Putamen (tissue), 1 donor: Measurements from ENCODE around the gene PACC1.
A peak's percentile ranks its signal among the peaks of the same experiment; 100 is the strongest.

Source experiments
- DNase-seq: peaks from one replicate; pipeline ENCODE4 v3.0.0-alpha.2; 2016; ENCODE audit warnings: low spot score

PACC1 gene

DNA sequence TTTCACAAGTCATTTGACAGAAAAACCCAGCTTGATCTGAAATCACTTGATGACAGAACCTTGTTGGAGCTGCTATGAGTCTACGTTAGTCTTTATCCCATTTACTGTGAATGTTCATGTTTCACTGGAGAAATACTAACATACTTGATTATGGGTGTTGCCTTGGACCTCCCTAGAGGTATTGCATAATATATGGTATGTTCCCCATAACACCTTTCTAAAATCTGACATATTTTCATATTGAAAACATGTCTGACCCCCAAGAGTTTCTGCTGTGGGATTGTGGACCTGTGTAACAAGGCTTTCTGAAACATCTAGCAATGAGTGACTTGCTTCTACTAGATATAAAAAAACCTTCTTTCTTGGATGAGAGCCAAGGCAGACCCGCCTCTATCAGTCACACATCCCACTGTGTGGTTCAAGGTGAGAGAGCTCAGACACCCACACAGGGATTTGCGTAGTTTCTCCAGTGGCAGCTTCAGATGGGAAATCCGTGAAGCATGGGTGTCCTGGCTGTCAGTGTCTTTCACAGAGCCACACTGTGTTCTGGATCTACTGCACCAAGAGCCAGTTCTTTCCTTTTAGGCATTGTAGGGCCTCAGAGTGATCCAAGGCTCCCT lies 22.6 kb upstream of the PACC1 start:
- DNase-seq = no peak

DNA sequence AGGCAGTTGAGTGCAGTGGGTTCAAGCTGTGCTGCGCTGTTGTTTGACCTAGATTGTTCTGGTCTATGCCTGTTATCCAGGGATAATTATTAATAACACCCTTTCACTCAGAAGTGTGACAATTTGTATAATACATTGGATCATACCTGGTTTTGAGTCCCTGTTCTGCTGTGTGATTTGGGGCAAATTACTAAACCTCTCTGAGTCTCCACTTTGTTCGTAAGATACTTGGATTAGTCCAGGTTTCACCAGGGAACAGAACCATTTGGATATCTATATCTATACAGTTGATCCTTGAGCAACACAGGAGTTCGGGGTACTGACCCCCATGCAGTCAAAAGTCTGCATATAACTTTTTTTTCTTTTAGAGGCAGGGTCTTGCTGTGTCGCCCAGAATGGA lies 20.3 kb upstream of the PACC1 start:
- no peak for DNase-seq

DNA sequence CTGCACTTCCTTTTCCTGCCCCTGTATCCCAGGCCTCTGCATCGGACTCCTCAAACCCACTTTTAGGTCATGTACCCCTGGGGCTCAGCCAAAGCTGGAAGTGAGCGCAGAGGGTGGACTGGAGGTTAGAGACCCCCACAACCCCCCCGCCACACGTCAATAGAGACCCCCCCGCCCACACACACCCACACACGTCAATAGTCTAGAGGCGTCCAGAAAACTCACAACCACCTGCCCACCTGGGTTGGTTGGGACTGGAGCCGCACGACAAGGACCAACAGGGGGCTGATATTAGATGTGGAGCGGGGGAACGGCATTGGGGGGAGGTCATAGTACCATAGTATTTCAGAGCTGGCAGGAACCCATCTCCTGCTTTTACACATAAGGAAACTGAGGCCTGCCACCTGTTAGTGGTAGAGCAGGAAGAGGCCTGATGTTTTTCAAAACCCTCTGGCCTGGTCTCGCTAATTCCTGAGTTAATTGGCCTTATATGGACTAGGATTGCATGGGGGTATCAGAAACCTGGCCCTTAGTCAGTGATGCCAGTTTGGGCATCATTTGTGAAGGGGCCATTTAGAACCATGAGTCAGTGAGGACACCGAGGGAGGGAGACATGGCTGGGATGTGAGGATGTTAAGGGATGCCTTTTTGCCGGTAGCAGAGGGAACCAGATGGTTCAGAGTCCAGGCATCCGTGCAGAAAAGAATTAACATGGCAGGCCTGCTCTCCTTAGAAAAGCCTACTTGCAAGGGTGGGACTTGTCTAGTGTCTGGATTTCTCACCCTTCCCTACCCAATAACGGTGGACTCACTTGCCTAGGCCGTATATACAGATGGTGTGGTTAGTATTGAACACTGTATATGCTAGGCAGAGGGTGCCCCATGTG lies 19.1 kb upstream of the PACC1 start:
- no peak for DNase-seq

DNA sequence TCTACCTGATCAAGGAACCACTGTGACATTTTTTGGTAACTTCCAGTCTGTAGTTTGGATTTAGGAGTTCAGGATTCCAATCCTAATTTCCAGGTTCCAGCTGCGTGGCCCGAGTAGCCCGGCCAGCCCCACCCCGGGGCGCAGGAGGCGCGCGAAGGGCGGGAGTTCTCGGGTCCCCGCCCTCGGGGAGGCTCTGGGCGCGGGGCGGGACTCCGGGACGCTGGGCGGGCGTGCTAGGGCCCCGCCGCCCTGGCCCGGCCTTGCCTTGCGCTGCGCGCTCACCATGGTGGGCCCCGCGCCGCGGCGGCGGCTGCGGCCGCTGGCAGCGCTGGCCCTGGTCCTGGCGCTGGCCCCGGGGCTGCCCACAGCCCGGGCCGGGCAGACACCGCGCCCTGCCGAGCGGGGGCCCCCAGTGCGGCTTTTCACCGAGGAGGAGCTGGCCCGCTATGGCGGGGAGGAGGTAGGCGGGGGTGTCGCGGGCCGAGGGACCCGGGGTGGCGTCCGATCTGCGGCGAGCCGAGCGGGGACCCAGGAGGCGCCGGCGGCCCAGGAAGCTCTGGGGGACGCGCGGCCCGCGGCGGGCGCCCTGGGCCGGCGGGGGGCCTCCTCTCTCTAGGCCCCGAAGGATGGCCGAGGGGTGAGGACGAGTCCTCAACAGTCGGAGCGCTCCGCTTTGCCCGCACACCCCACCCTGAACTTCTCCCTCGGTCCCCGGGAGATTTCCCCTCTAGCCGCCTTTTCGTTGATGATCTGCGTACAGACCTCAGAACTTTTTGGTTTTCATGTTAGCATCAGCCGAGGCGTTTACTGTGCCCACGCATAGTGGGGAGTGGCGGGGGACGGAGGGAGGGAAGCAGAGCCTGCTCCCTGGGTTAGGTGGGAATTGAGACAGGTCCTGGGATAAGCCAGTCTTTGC lies 18.2 kb upstream of the PACC1 start, which contains the start of gene NENF:
Gene NENF (plus strand): TSS at position 260 of the 916 bp plus-strand sequence. CDS start 24 bp downstream, at position 284.
- peak; percentile 90 for DNase-seq

DNA sequence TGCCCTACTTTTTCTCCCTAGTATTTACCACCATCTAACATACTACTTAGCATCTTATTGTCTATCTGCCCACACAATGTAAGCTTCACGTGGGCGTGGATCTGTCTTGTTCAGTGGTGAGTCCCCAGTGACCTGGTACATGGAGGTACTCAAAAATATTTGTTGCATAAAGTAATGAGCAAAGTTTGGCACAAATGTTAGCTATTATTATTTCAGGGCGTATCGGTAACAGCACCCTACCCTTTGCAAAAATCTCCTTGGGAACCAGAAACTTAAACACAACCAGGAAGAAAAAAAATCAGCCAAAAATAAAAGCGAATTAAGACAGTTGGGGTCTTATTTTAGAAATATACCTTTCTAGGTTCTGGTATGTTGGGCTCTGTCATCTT lies 17.6 kb upstream of the PACC1 start:
- no peak for DNase-seq

DNA sequence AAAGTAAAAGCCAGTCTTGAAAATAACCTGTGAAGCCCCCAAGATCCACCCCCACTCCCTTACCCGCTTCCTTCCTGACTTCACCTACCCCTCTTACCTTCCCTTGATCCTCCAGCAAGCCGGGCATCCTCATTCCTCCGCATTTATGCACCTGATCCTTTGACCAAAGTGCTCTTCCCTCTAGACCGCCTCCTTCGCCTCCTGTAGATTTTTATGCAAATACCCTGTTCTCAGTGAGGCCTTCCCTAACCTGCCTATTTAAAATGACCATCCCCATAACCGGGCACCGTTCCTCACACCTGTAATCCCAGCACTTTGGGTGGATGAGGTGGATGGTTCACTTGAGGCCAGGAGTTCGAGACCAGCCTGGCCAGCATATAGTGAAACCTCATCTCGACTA lies 17.0 kb upstream of the PACC1 start:
- no peak for DNase-seq

DNA sequence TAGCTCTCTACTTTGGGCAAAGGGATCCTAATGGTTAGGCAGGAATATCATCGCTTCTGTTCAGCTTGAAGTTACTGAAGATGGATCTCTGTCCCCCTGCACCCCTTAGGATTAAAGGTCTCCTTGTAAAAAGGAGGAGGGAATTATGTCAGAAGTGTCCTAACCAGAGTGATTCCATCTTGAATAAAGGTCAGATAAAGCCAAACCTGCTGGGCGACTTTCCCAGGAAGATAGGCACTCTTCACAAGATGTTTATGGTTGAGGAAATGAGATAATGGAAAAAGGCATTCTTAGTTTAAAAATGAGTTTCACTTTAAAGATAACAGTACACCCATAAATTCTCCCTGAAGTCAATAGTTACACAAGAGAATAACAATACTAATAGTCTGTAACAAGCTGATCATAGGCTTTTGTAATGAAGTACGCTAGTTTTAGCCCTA lies 16.3 kb upstream of the PACC1 start:
- DNase-seq = no peak

DNA sequence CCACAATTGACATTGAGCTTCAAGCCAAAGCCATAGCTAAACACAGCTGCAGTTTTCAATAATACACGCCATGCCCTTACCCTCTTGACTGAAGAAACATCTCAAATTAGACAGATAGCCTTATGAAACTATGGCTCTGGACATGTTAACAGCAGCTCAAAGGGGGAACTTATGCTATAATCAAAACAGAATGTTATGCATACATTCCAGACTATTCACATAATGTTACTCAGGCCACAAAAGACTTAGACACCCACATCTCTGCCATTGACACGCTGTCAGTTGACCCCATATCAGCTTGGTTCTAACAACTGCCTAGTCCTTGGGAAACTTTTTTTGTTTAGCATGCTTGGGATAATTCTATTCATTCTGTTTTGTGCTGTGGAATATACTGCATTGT lies 15.7 kb upstream of the PACC1 start:
- no peak for DNase-seq

DNA sequence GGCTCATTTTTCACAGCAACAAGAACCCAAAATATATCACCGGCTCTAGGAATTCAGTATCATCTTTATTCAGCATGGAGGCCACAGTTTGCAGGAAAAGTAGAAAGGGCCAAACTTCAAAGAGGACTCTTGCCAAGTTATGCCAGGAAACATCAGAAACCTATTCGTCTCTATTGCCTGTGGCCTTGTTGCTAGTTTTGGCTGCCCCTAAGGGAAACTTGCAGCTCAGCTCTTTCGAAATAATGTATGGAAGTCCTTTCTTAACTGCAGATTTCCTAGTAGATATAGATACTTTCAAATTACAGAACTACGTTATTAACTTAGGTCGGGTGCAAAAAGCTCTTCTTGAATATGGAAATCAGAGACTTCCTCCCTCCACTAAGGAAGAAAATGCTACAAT lies 13.8 kb upstream of the PACC1 start:
- no peak for DNase-seq

DNA sequence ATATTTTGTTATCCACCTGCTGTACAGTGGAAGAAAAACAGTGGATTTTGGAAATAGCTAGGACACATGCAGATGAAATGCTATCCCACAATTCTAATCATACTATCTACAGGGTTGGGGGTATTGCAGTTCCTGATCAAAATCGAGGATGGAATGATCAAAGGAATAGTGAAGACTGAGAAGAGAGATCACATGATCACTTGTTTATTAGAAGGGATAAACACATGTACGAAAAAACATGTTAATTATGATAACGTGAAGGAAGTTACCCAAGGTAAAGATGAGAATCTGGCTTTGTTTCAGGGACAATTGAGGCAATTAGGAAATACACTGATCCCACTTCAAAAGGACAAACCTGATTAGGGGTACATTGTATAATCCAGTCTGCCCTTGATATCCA lies 9.2 kb upstream of the PACC1 start:
- DNase-seq = no peak

DNA sequence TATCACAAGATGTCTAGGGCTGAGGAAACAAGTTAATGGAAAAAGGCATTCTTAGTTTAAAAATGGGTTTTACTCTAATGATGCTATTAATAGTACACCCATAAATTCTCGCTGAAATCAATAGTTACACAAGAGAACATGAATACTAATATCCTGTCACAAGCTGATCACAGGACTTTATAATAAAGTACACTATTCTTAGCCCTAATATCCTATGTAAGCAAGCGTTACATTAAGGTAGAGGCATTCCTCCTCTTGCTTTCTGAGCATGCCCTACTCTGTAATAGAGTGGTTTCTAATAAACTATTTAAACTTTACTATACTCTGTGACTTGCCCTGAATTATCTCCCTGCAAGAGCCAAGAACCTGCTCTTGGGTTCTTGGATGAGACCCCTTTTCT lies 6.5 kb upstream of the PACC1 start:
- no peak for DNase-seq

DNA sequence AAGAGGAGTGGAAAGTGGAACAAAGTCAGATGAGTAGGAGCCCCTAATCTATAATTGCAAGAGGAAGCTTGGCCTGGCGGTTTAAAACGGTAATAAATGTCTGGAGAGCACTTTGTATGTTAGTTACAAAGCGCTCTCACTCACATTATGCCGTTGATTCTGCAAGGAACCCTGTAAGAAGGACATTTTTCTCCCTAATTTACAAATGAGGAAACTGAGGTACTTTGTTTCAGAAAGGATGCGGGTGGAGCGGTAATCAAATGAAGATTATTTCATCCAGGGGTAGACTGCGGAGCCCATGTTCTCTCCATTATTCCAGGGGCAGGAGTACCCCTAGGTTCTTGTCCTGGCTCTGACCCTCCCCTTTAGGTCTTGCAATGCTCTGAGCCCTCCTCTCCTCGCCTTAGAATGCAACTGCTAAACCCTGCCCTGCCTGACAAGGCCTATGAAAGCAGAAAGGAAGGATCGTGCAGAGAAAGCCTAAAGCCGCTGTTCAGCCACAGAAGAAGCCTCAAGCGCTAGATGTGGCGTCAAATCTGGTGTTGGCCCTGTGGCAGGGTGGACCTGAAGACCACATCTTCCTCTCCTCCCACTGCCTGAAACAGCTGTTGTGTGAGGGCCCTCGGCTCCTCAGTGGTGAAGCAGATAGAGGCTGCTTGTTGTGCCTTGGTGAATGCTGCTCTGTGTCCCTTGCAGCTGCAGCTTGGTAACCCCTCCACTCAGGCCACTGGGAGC lies 588 bp upstream of the PACC1 start:
- DNase-seq = peak; percentile 92

DNA sequence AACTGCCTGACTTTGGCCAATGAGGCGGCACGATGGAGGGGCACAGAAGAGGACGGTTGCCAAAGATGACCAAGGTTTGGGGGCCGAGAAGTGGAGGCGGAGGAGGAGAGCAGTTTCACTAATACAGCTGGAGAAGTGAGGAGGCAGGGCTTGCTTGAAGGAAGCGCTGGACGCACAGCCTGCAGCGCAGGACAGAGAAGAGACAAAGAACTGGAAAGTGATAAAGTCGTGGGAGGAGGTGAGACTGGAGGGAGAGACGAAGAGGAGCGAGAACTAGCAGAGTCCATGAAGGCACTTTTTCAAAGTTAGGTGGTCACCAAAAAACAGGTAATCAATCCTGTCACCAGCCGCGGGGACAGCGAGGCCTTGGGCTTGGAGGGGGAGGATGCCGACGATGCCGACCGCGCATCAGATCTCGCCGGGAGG lies 771 bp downstream of the PACC1 start:
- DNase-seq = no peak

DNA sequence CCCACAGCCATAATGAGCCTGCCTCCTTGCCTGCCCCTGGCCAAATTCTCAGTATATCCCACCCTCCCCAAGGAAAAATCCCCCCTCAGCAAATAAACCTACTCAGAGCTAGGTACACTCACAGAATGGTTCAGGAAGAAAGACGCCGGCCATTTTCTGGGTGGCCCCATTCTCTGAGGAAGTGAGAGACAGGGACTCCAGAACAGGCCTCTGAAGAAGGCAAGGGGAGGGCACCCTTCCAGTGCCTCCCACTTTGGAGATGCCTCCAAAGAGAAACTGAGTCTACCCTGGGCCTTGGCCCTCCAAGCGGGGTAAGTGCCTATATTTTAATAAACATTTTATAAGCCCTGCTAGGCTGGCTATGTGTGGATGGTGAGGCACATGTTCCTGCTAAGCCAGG lies 2.3 kb downstream of the PACC1 start:
- DNase-seq = no peak

DNA sequence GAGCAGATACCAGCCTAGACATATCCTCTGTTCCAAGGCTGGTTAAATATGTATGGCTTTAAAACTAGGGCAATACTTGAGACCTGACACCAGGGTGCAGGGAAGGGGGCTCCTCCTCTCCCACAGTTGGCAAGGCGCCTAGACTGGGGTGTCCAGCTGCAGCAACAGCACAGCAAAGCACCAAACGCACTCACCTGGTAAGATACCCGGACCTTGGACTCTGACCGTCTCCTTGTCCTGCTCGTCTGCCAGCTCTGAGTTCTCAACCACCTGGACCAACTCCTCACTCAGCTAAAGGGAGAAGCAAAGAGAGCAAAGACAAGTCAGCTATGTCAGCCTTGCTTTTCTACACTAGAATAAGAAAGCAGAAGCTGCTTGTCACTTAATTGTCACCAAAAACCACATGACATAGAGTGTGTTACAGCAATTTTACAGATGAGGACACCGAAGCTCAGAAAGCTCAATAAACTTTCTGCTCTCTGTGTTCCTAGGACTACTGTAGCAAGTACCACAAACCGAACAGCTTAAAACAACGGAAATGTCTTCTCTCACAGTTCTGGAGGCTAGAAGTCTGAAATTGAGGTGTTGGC lies 4.4 kb downstream of the PACC1 start:
- no peak for DNase-seq

DNA sequence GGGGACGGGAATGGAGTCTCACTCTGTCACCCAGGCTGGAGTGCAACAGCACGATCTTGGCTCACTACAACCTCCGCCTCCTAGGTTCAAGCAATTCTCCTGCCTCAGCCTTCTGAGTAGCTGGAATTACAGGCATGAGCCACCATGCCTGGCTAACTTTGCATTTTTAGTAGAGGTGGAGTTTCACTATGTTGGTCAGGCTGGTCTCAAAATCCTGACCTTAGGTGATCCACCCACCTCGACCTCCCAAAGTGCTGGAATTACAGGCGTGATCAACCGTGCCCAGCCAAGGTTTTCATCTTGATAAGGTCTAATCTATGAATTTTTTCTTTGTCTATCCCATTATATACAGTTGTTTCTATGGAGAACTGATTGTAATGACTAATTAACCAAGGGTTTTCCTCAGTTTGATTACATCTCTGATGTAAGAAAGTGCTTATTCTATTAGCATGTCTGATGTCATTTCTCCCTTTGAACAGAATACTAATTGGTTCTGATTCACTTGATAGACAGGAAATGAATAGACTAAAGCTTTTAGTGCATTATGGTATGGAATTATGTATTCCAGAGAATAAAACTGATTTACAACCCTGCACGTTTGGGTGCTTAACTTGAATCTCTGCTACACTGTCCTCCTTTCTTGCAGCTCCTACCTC lies 11.9 kb downstream of the PACC1 start:
- DNase-seq = no peak

DNA sequence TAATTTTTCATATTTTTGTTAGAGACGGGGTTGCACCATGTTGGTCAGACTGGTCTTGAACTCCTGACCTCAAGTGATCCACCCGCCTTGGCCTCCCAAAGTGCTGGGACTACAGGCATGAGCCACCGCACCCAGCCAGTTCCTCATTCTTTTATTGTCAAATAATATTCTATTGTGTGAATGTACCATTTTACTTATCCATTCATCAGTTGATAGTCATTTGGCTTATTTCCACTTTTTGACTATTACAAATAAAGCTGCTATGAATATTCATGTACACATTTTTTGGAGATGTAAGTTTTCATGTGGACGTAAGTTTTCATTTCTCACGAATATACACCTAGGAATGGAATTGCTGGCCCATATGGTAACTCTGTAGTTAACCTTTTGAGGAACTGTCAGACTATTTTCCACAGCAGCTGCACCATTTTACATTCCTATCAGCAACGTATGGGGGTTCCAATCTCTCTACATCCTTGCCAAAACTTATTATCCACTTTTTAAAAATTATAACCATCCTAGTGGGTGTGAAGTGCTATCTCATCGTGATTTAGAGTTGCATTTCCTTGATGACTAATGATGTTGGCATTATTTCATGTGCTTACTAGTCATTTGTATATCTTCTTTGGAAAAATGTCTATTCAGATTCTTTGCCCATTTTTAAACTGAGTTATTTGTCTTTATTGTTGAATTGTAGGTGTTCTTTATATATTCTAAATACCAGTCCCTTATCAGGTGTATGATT lies 12.7 kb downstream of the PACC1 start:
- DNase-seq = no peak

DNA sequence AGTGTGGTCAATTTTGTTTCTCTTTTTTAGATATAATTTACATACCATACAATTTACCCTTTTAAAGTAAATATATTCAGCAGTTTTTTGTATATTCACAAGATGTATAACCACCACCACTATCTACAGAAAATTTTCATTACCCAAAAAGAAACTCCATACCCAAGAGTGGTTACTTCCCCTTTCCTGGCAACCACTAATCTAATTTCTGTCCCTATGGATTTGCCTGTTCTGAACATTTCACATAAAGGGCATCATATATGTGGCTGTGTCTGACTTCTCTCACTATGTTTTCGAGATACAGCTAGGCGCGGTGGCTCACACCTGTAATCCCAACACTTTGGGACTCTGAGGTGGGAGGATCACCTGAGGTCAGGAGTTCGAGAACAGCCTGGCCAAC lies 13.6 kb downstream of the PACC1 start:
- DNase-seq = no peak

DNA sequence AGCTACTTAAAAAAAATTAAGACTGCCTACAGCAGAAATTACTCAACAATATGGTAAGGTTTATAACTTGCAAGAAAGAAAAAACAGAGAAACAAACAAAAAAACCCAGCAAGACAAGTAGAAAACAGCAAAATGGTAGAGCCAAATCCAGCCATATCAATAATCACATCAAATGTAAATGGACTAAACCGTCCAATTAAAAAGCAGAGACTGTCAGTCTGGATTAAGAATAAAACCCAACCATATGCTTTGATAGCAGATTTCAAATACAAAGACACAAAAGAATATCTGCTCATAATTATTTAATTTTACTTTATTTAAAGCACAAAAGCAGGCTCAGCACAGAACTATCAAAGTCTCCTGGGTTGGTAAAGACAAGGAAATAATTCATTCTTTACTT lies 17.5 kb downstream of the PACC1 start:
- no peak for DNase-seq

DNA sequence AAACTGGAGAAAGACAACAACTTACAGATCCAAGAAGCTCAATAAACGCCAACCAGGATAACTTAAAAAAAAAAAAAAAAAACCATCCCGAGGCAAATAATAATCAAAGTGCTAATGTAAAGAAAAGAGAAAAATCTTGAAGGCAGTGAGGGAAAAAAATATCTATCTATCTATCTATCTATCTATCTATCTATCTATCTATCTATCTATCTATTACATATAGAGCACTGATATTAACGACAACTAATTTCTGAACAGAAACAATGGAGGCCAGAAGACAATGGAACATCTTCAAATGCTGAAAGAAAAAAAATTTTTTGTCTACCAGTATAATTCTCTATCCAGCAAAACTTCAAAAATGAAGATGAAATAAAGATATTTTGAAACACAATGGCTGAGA lies 18.0 kb downstream of the PACC1 start:
- no peak for DNase-seq
